Measurements from ENCODE around the gene AVEN. TPM values are rescaled to one million over a fixed set of nuclear protein-coding genes. Genes with fewer than 3 reads are reported as not detected.
"Not testable (repeated sequence)": the region's sequence is repeated elsewhere in the genome, so short reads cannot be mapped to it uniquely, and the experiment has no call there.

The AVEN gene
- polyA plus RNA-seq, 1 experiment = 22.2 TPM

GRCh38 chr15:33830351-33830750 lies 208.7 kb downstream of the AVEN start:
- no peak overlapping the region for H3K4me3 ChIP-seq (ENCODE audit: low read depth, low read length)
- no peaks in the 10 kb centered on the region for H3K9me3 ChIP-seq (ENCODE audit: control insufficient read depth, insufficient read depth, low read length)
- no peak for TF ChIP-seq CTCF (IDR thresholded peaks at IDR 0.05; ENCODE audit: low read depth, low read length)
- CTCF ChIA-PET = no interaction called here
- H3K27me3 ChIP-seq (ENCODE audit: control insufficient read depth, insufficient read depth, low read length) = peaks cover 3% of the 10 kb centered on the region
- no peak for DNase-seq (ENCODE audit: low read depth, low spot score)
- H3K27ac ChIP-seq (ENCODE audit: low read depth, low read length) = no peak overlapping the region
- POLR2A ChIA-PET = no interaction called here

DNA sequence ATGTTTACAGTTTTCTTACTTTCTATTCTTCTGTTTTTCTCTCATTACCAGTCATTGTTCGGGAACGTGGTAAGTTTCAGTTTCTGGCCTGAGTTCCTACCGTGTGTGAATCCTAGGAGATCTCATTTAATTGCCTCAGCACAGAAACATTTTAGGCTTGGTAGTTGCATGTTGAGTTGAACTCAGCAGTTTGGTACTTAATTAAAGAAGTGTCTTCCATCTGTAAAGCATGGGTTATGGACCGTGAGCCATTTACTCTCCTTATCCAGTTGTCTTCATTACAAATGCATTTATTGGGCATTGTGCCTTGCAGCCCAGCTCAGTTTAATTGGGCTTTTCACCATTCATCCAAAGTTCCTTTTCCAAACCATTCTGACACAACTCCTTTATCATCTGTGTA lies 212.8 kb downstream of the AVEN start:
- no peak for TF ChIP-seq CTCF (IDR thresholded peaks at IDR 0.05; ENCODE audit: low read depth, low read length)
- Histone ChIP-seq H3K4me3 (ENCODE audit: low read depth, low read length) (no peak overlapping the region), H3K27ac (ENCODE audit: low read depth, low read length) (no peak overlapping the region), H3K27me3 (ENCODE audit: control insufficient read depth, insufficient read depth, low read length) (peaks cover 9% of the 10 kb centered on the region), H3K9me3 (ENCODE audit: control insufficient read depth, insufficient read depth, low read length) (no peaks in the 10 kb centered on the region)
- ChIA-PET POLR2A (no interaction called here), CTCF (no interaction called here)
- no peak for DNase-seq (ENCODE audit: low read depth, low spot score)

GRCh38 chr15:33825453-33825852 lies 213.6 kb downstream of the AVEN start:
- peaks cover 10% of the 10 kb centered on the region for H3K27me3 ChIP-seq (ENCODE audit: control insufficient read depth, insufficient read depth, low read length)
- no peak for DNase-seq (ENCODE audit: low read depth, low spot score)
- H3K9me3 ChIP-seq (ENCODE audit: control insufficient read depth, insufficient read depth, low read length) = no peaks in the 10 kb centered on the region
- no peak overlapping the region for H3K4me3 ChIP-seq (ENCODE audit: low read depth, low read length)
- H3K27ac ChIP-seq (ENCODE audit: low read depth, low read length) = no peak overlapping the region
- no peak for TF ChIP-seq CTCF (IDR thresholded peaks at IDR 0.05; ENCODE audit: low read depth, low read length)
- CTCF ChIA-PET = no interaction called here
- POLR2A ChIA-PET = no interaction called here

- ChIA-PET POLR2A (no interaction called here), CTCF (interaction anchor here (0.5 kb wide), 1 partner anchor 239 kb away, joined by 4 read pairs; no protein-coding TSS in a partner anchor)
- Histone ChIP-seq H3K27me3 (ENCODE audit: control insufficient read depth, insufficient read depth, low read length) (peaks cover 7% of the 10 kb centered on the region), H3K4me3 (ENCODE audit: low read depth, low read length) (no peak overlapping the region), H3K27ac (ENCODE audit: low read depth, low read length) (no peak overlapping the region), H3K9me3 (ENCODE audit: control insufficient read depth, insufficient read depth, low read length) (no peaks in the 10 kb centered on the region)
- TF ChIP-seq CTCF (IDR thresholded peaks at IDR 0.05; ENCODE audit: low read depth, low read length) = no peak
- DNase-seq (ENCODE audit: low read depth, low spot score) = no peak
Observed at GRCh38 chr15:33823119-33823518, 215.9 kb downstream of the AVEN start.

GRCh38 chr15:33822479-33822878 lies 216.5 kb downstream of the AVEN start:
- DNase-seq (ENCODE audit: low read depth, low spot score) = no peak
- POLR2A ChIA-PET = no interaction called here
- CTCF ChIA-PET = no interaction called here
- Histone ChIP-seq H3K4me3 (ENCODE audit: low read depth, low read length) (no peak overlapping the region), H3K27me3 (ENCODE audit: control insufficient read depth, insufficient read depth, low read length) (peaks cover 7% of the 10 kb centered on the region), H3K27ac (ENCODE audit: low read depth, low read length) (no peak overlapping the region), H3K9me3 (ENCODE audit: control insufficient read depth, insufficient read depth, low read length) (no peaks in the 10 kb centered on the region)
- no peak for TF ChIP-seq CTCF (IDR thresholded peaks at IDR 0.05; ENCODE audit: low read depth, low read length)

DNA sequence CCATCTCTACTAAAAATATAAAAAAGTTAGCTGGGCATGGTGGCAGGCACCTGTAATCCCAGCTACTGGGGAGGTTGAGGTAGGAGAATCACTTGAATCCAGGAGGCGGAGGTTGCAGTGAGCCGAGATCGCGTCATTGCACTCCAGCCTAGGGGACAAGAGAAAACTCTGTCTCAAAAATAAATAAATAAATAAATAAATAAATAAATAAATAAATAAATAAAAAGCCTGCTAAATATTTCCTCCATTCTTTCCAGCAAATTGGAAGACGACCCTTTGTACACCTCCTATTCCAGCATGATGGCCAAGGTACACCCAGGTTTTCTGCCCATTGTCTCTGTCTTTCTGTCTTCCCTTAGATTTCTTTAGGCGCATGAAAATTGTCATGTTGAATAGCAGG lies 219.5 kb downstream of the AVEN start:
- POLR2A ChIA-PET; CTCF ChIA-PET; H3K27me3 ChIP-seq (ENCODE audit: control insufficient read depth, insufficient read depth, low read length): not testable (repeated sequence)

More for the DNA sequence above, 219.5 kb downstream of the AVEN start:
- not testable (repeated sequence) for H3K9me3 ChIP-seq (ENCODE audit: control insufficient read depth, insufficient read depth, low read length); DNase-seq (ENCODE audit: low read depth, low spot score); H3K27ac ChIP-seq (ENCODE audit: low read depth, low read length); H3K4me3 ChIP-seq (ENCODE audit: low read depth, low read length)
